ENCODE results near the gene GCN1.

The GCN1 gene

GRCh38 chr12:120150919-120151525, 43.5 kb downstream of the GCN1 start:
- TF ChIP-seq CTCF (IDR thresholded peaks at IDR 0.05; ENCODE audit: low read depth, low read length, missing control alignments) = no peak
- no peak overlapping the region for H3K4me3 ChIP-seq (replicated peaks; ENCODE audit: low read depth, low read length)
- no peak for DNase-seq (ENCODE audit: extremely low read depth, low read depth)

- no peak for DNase-seq (ENCODE audit: extremely low read depth, low read depth)
- H3K4me3 ChIP-seq (replicated peaks; ENCODE audit: low read depth, low read length) = no peak overlapping the region
- TF ChIP-seq CTCF (IDR thresholded peaks at IDR 0.05; ENCODE audit: low read depth, low read length, missing control alignments) = no peak
Measured at GRCh38 chr12:120148011-120148410, 46.5 kb downstream of the GCN1 start.

- H3K4me3 ChIP-seq (replicated peaks; ENCODE audit: low read depth, low read length) = no peak overlapping the region
- TF ChIP-seq CTCF (IDR thresholded peaks at IDR 0.05; ENCODE audit: low read depth, low read length, missing control alignments) = no peak
- no peak for DNase-seq (ENCODE audit: extremely low read depth, low read depth)
Measured at GRCh38 chr12:120145164-120145563, 49.4 kb downstream of the GCN1 start.

GRCh38 chr12:120144215-120144614, 50.3 kb downstream of the GCN1 start:
- no peak overlapping the region for H3K4me3 ChIP-seq (replicated peaks; ENCODE audit: low read depth, low read length)
- no peak for TF ChIP-seq CTCF (IDR thresholded peaks at IDR 0.05; ENCODE audit: low read depth, low read length, missing control alignments)
- DNase-seq (ENCODE audit: extremely low read depth, low read depth) = no peak

GRCh38 chr12:120142231-120142877, 52.2 kb downstream of the GCN1 start:
- no peak overlapping the region for H3K4me3 ChIP-seq (replicated peaks; ENCODE audit: low read depth, low read length)
- no peak for DNase-seq (ENCODE audit: extremely low read depth, low read depth)
- no peak for TF ChIP-seq CTCF (IDR thresholded peaks at IDR 0.05; ENCODE audit: low read depth, low read length, missing control alignments)

GRCh38 chr12:120141336-120141735, 53.2 kb downstream of the GCN1 start:
- TF ChIP-seq CTCF (IDR thresholded peaks at IDR 0.05; ENCODE audit: low read depth, low read length, missing control alignments) = no peak
- DNase-seq (ENCODE audit: extremely low read depth, low read depth) = no peak
- no peak overlapping the region for H3K4me3 ChIP-seq (replicated peaks; ENCODE audit: low read depth, low read length)

All from HFF-Myc (cell line).